Stomach (tissue), 9 donors: Measurements from ENCODE around the gene GLP2R. TPM values are rescaled to one million over a fixed set of nuclear protein-coding genes. Genes with fewer than 3 reads are reported as not detected.

ENCODE experiments used
- DNase-seq, 2 donors: peaks; one replicate each; pipeline versions ENCODE4 v3.0.0 to v3.0.0-alpha.2; 2013 to 2019
- H3K27ac ChIP-seq, 5 donors: fragments of 200-600 bp in 4 of 5; sonication (generic) in 4 of 5; one replicate each; pipeline ENCODE4 v1.5.1; 2013 to 2019; ENCODE audit warnings: mild to moderate bottlenecking in 1 of 5, moderate library complexity in 1 of 5
- H3K27me3 ChIP-seq, 3 donors: fragments of 200-600 bp; sonication (generic); one replicate each; pipeline ENCODE4 v1.5.1; 2017 to 2019; ENCODE audit warnings: mixed run types in 1 of 3
- H3K36me3 ChIP-seq, 4 donors: fragments of 200-600 bp; sonication (generic); 1 replicate in 3 of 4; 2 replicates in 1 of 4; pipeline ENCODE4 v1.5.1; 2016 to 2019
- H3K4me1 ChIP-seq, 4 donors: fragments of 200-600 bp; sonication (generic); one replicate each; pipeline ENCODE4 v1.5.1; 2016 to 2019
- H3K4me3 ChIP-seq, 4 donors: fragments of 200-600 bp; sonication (generic) in 3 of 4; one replicate each; pipeline ENCODE4 v1.5.1; 2016 to 2019; ENCODE audit warnings: mild to moderate bottlenecking in 1 of 4
- H3K9me3 ChIP-seq, 4 donors: fragments of 200-600 bp; sonication (generic); one replicate each; pipeline ENCODE4 v1.5.1; 2016 to 2019
- CTCF ChIP-seq, 7 experiments: fragments of 450-650 bp in 4 of 7; fragments of 200-600 bp in 3 of 7; sonication (generic) in 3 of 7; IDR thresholded peaks; one replicate each; pipeline ENCODE4 v1.5.1; 2016 to 2019; ENCODE audit warnings: antibody characterized with exemption in 7 of 7, control low read depth in 2 of 7, mild to moderate bottlenecking in 1 of 7
- EP300 ChIP-seq: sonication (generic); formaldehyde crosslinking; IDR thresholded peaks from one replicate; pipeline ENCODE4 v1.6.1; 2017; ENCODE audit warnings: antibody characterized with exemption
- POLR2A ChIP-seq, 4 donors: fragments of 450-650 bp; IDR thresholded peaks; one replicate each; pipeline ENCODE4 v1.6.1; 2016; ENCODE audit warnings: antibody characterized with exemption in 4 of 4, control low read depth in 2 of 4, mild to moderate bottlenecking in 1 of 4, moderate library complexity in 1 of 4
- POLR2AphosphoS5 ChIP-seq, 3 donors: sonication (generic); formaldehyde crosslinking; IDR thresholded peaks; one replicate each; pipeline ENCODE4 v1.6.1; 2016; ENCODE audit warnings: antibody characterized with exemption in 3 of 3
- WGBS, 5 donors: extraction: QIAGEN DNeasy Blood & Tissue Kit in 3 of 5; methylation state at CpG; one replicate each; pipeline versions ENCODE4 v1.1.5 to v1.1.7; 2013 to 2018; 5-methylcytosine and 5-hydroxymethylcytosine counted together
- intact Hi-C: fragments of 100-400 bp; cut with DNase I; formaldehyde crosslinking; loops from one replicate; pipeline ENCODE4 v1.15.1; 2023; ENCODE audit warnings: low total_unique reads
- polyA plus RNA-seq, 3 donors: library from polyadenylated mRNA; stranded (reverse); fragments of 200-250 nt; gene quantifications; one replicate each; pipeline ENCODE4 v1.2.3, GENCODE V29; 2013
- total RNA-seq, 5 donors: library from RNA; depleted of rRNA; stranded (reverse); fragments of >200 nt; gene quantifications; one replicate each; pipeline versions ENCODE4 v1.1.0 to v1.2.3, GENCODE V29; 2014 to 2016
- donor health status: healthy with polysubstance abuse.
- donor health status: Bipolar disorder and iron deficiency.
- donor health status: healthy.

Gene GLP2R
- total and polyA plus RNA-seq, 8 donors: 0.40 to 15.4 (median 5.8) TPM

- DNase-seq: no peak
- intact Hi-C loops: no loop called here
- TF ChIP-seq EP300: no peak
- TF ChIP-seq CTCF (IDR thresholded peaks at IDR 0.05): no peak
- TF ChIP-seq POLR2AphosphoS5 (IDR thresholded peaks at IDR 0.05): no peak
- TF ChIP-seq POLR2A (IDR thresholded peaks at IDR 0.05): no peak
- Histone ChIP-seq H3K27me3 (peaks cover 0 to 20% (median 0%) of the 10 kb centered on the region in 3 donors), H3K4me1 (peaks cover 0 to 26% (median 9%) of the 10 kb centered on the region in 4 donors), H3K27ac (no peak within 1 kb of the TSS), H3K36me3 (no peaks in the 10 kb centered on the region), H3K9me3 (no peaks in the 10 kb centered on the region), H3K4me3 (no peak within 1 kb of the TSS)
- 87 to 93% (median 91%) methylated on average over 9 to 11 of the region's 11 CpGs for WGBS, 5 donors
Observed at GRCh38 chr17:9905078-9905415, 79.3 kb downstream of the GLP2R start, which contains the start of gene RCVRN. RCVRN (minus strand) TSS chr17:9905271; CDS start chr17:9905180, 91 bp downstream.

- peak in 1 of 2 donors; percentile 40 for DNase-seq
- H3K27ac ChIP-seq: no peak overlapping the region
- TF ChIP-seq POLR2AphosphoS5 (IDR thresholded peaks at IDR 0.05): no peak
- no peaks in the 10 kb centered on the region for H3K36me3 ChIP-seq
- intact Hi-C loops: no loop called here
- H3K4me1 ChIP-seq: peaks cover 0 to 17% (median 6%) of the 10 kb centered on the region in 4 donors
- WGBS, 5 donors: 4 to 30% (median 19%) methylated on average over 4 of the region's 4 CpGs
- H3K4me3 ChIP-seq: no peak overlapping the region
- H3K27me3 ChIP-seq: peaks cover 0 to 20% (median 0%) of the 10 kb centered on the region in 3 donors
- H3K9me3 ChIP-seq: no peaks in the 10 kb centered on the region
Observed at GRCh38 chr17:9905902-9906301, 80.2 kb downstream of the GLP2R start.

GRCh38 chr17:9906616-9907015 is 80.9 kb downstream of the GLP2R start:
- Histone ChIP-seq H3K4me3 (no peak overlapping the region), H3K27ac (no peak overlapping the region), H3K36me3 (no peaks in the 10 kb centered on the region), H3K27me3 (peaks cover 0 to 20% (median 0%) of the 10 kb centered on the region in 3 donors), H3K9me3 (no peaks in the 10 kb centered on the region), H3K4me1 (peaks cover 0 to 10% (median 6%) of the 10 kb centered on the region in 4 donors)
- DNase-seq: no peak
- WGBS, 5 donors: 54 to 66% (median 59%) methylated on average over 14 of the region's 14 CpGs
- intact Hi-C loops: no loop called here
- TF ChIP-seq CTCF (IDR thresholded peaks at IDR 0.05): no peak
- no peak for TF ChIP-seq POLR2A (IDR thresholded peaks at IDR 0.05)
- no peak for TF ChIP-seq EP300
- TF ChIP-seq POLR2AphosphoS5 (IDR thresholded peaks at IDR 0.05): no peak

GRCh38 chr17:9907131-9907530 is 81.4 kb downstream of the GLP2R start:
- no peak for TF ChIP-seq POLR2A (IDR thresholded peaks at IDR 0.05)
- no peak for TF ChIP-seq CTCF (IDR thresholded peaks at IDR 0.05)
- TF ChIP-seq EP300: no peak
- no peak for TF ChIP-seq POLR2AphosphoS5 (IDR thresholded peaks at IDR 0.05)
- Histone ChIP-seq H3K27ac (no peak overlapping the region), H3K4me1 (peaks cover 0 to 8% (median 4%) of the 10 kb centered on the region in 4 donors), H3K36me3 (no peaks in the 10 kb centered on the region), H3K27me3 (peaks cover 0 to 20% (median 0%) of the 10 kb centered on the region in 3 donors), H3K4me3 (no peak overlapping the region), H3K9me3 (no peaks in the 10 kb centered on the region)
- 79 to 90% (median 85%) methylated on average over 7 of the region's 7 CpGs for WGBS, 5 donors
- intact Hi-C loops: no loop called here
- DNase-seq: no peak

- peaks cover 0 to 20% (median 0%) of the 10 kb centered on the region in 3 donors for H3K27me3 ChIP-seq
- no peaks in the 10 kb centered on the region for H3K9me3 ChIP-seq
- 32 to 44% (median 36%) methylated on average over 12 of the region's 12 CpGs for WGBS, 5 donors
- intact Hi-C loops: no loop called here
- H3K4me3 ChIP-seq: no peak overlapping the region
- no peak overlapping the region for H3K27ac ChIP-seq
- no peaks in the 10 kb centered on the region for H3K36me3 ChIP-seq
- peak in 1 of 2 donors; percentile 27 for DNase-seq
- no peak for TF ChIP-seq CTCF (IDR thresholded peaks at IDR 0.05)
- no peak for TF ChIP-seq POLR2A (IDR thresholded peaks at IDR 0.05)
- no peak for TF ChIP-seq EP300
- TF ChIP-seq POLR2AphosphoS5 (IDR thresholded peaks at IDR 0.05): no peak
- peaks cover 0 to 8% (median 4%) of the 10 kb centered on the region in 4 donors for H3K4me1 ChIP-seq
Observed at GRCh38 chr17:9907883-9908648, 82.3 kb downstream of the GLP2R start.
